ENCODE data around the gene ZNF248. TPM values are rescaled to one million over a fixed set of nuclear protein-coding genes. Genes with fewer than 3 reads are reported as not detected.

Gene ZNF248
- total RNA-seq, 4 donors from 2014 or later, result 4.7 to 17.2 (median 8.3) TPM

DNA sequence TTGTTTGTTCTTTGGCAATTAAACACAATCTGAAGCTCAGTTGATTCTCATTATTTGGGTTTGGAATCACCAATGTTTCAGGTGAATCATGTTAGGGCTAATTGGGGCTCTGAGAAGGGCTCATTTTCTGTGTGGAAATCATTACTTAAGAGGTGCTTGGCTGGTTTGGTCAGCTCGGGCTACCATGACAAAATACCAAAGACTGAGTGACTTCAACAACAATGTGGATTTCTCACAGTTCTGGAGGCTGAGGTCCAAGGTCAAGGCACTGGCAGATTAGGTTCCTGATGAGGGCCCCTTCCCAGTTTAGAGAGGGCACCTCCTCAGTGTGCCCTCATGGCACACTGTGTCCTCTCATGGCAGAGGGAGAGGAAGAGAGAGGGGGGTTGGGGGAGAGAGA is 121.3 kb downstream of the ZNF248 start:
- ATAC-seq (ENCODE audit: low FRiP score) (no peak), DNase-seq (ENCODE audit: low spot score) (no peak)
- TF ChIP-seq CTCF (IDR thresholded peaks at IDR 0.05), result no peak

GRCh38 chr10:37734971-37735370 is 122.4 kb downstream of the ZNF248 start:
- no peak for DNase-seq (ENCODE audit: low spot score)
- TF ChIP-seq CTCF (IDR thresholded peaks at IDR 0.05), result no peak
- no peak for ATAC-seq (ENCODE audit: low FRiP score)

Other genes with a start within 250 kb of the ZNF248 start
- 10 to 100 TPM in 3 of 4 donors, 1 to 10 TPM in 1; 8.8 to 20.3 (median 13.3) TPM for gene ZNF25, start 119.0 kb upstream of the ZNF248 start, total RNA-seq
- gene ZNF33A, start 153.1 kb upstream of the ZNF248 start, total RNA-seq, result 10 to 100 TPM; 17.2 to 27.7 (median 22.2) TPM
- gene ZNF37A, start 236.7 kb upstream of the ZNF248 start, total RNA-seq, result 10 to 100 TPM; 15.0 to 27.0 (median 20.7) TPM

Measured in omental fat pad (tissue), 4 donors.